Common myeloid progenitor, CD34-positive (primary cell): ENCODE results near the gene NTRK3.
"Not testable (repeated sequence)": the region's sequence is repeated elsewhere in the genome, so short reads cannot be mapped to it uniquely, and the experiment has no call there.

Experiments used
- CTCF ChIA-PET: fragments of 350-600 bp; sonication (Branson Sonifier 250); formaldehyde crosslinking; loops from one replicate; lab custom pipeline; 2021; ENCODE audit warnings: antibody characterized with exemption; lab: Charles Lee
- POLR2A ChIA-PET: fragments of 350-600 bp; sonication (Branson Sonifier 250); formaldehyde crosslinking; loops from one replicate; lab custom pipeline; 2021; ENCODE audit warnings: antibody characterized with exemption; lab: Charles Lee
- DNase-seq, 3 donors: peaks; one replicate each; pipeline versions ENCODE4 v3.0.0 to v3.0.0-alpha.2; 2013
- H3K27ac ChIP-seq, 2 experiments: 1 replicate in 1 of 2; 2 replicates in 1 of 2; pipeline ENCODE4 v1.7.0; 2013; ENCODE audit warnings: inconsistent platforms in 2 of 2, low read length in 2 of 2, mild to moderate bottlenecking in 2 of 2, low read depth in 1 of 2, moderate library complexity in 1 of 2; ENCODE audit not compliant: severe bottlenecking in 2 of 2, insufficient read depth in 1 of 2, poor library complexity in 1 of 2
- H3K27me3 ChIP-seq, 5 experiments: replicated peaks in 2 of 5; 1 replicate in 3 of 5; 2 replicates in 2 of 5; pipeline versions ENCODE4 v1.6.1 to v1.7.0; 2013; ENCODE audit warnings: low read length in 4 of 5, mild to moderate bottlenecking in 2 of 5, moderate library complexity in 2 of 5, inconsistent platforms in 1 of 5; ENCODE audit not compliant: insufficient read depth in 5 of 5, control insufficient read depth in 4 of 5
- H3K36me3 ChIP-seq, 4 experiments: 1 replicate in 2 of 4; 2 replicates in 2 of 4; pipeline versions ENCODE4 v1.6.1 to v1.7.0; 2013; ENCODE audit warnings: low read length in 3 of 4, control low read depth in 1 of 4, mild to moderate bottlenecking in 1 of 4; ENCODE audit not compliant: control insufficient read depth in 4 of 4, insufficient read depth in 4 of 4
- H3K4me1 ChIP-seq, 4 experiments: 1 replicate in 3 of 4; 2 replicates in 1 of 4; pipeline versions ENCODE4 v1.6.1 to v1.7.1; 2013; ENCODE audit warnings: low read length in 3 of 4, mild to moderate bottlenecking in 3 of 4, control low read depth in 1 of 4, inconsistent platforms in 1 of 4, moderate library complexity in 1 of 4; ENCODE audit not compliant: control insufficient read depth in 4 of 4, insufficient read depth in 4 of 4; ENCODE audit errors: control extremely low read depth in 1 of 4
- H3K4me3 ChIP-seq, 7 experiments: 1 replicate in 4 of 7; 2 replicates in 3 of 7; pipeline versions ENCODE4 v1.5.1 to v1.7.0; 2013; ENCODE audit warnings: mild to moderate bottlenecking in 7 of 7, low read length in 6 of 7, moderate library complexity in 6 of 7, inconsistent platforms in 2 of 7, low read depth in 2 of 7, control low read depth in 1 of 7; ENCODE audit not compliant: insufficient read depth in 4 of 7, control insufficient read depth in 1 of 7; ENCODE audit errors: extremely low read depth in 1 of 7
- H3K9me3 ChIP-seq, 5 experiments: 1 replicate in 4 of 5; 2 replicates in 1 of 5; pipeline versions ENCODE4 v1.6.1 to v1.7.1; 2013; ENCODE audit warnings: low read length in 4 of 5, mild to moderate bottlenecking in 2 of 5, inconsistent platforms in 1 of 5, low read depth in 1 of 5, moderate library complexity in 1 of 5; ENCODE audit not compliant: control insufficient read depth in 4 of 5, insufficient read depth in 2 of 5; ENCODE audit errors: control extremely low read depth in 1 of 5
- WGBS: methylation state at CpG from one replicate; pipeline ENCODE4 v1.1.5; 2013; ENCODE audit not compliant: insufficient coverage; 5-methylcytosine and 5-hydroxymethylcytosine counted together

NTRK3 gene

DNA sequence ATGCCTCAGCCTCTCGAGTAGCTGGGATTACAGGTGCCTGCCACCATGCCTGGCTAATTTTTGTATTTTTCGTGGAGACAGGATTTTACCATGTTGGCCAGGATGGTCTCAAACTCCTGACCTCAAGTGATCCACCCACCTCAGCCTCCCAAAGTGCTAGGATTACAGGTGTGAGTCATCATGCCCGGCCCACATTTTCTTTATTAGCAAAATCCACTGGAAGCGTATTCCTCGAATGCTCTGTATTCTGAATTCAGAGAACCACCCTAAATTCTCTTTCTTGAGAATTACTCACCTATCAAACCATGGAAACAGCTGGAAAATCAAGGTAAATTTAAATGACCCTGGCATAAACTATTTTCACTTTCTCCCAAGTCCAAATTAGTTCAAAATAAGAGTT, 223.1 kb downstream of the NTRK3 start:
- H3K4me3 ChIP-seq, H3K9me3 ChIP-seq, H3K27ac ChIP-seq, CTCF ChIA-PET, H3K27me3 ChIP-seq, DNase-seq, POLR2A ChIA-PET, H3K36me3 ChIP-seq: not testable (repeated sequence)
- H3K4me1 ChIP-seq, result peaks cover 0 to 18% (median 7%) of the 10 kb centered on the region in 4 experiments
- 98% methylated on average over 5 of the region's 5 CpGs for WGBS

DNA sequence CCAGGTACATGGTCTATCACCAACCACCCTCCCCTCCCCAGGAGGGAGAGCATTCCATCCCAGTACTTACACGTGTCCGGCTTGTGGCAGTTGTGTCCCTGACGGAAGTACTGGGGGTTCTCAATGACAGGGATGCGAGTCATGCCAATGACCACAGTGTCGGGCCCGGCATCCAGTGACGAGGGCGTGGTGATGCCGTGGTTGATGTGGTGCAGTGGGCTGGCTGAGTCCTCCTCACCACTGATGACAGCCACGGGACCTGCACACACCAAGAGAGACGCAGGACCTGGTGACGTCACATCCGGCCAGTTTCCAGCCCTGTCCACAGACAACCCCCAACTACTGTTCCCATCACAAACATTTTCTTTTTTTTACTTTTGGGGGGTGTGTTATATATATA, 223.8 kb downstream of the NTRK3 start:
- peaks cover 0 to 9% (median 0%) of the 10 kb centered on the region in 5 experiments for H3K27me3 ChIP-seq
- CTCF ChIA-PET, result no interaction called here
- H3K4me3 ChIP-seq, result no peak overlapping the region
- DNase-seq, result no peak
- H3K36me3 ChIP-seq, result no peaks in the 10 kb centered on the region
- no peaks in the 10 kb centered on the region for H3K9me3 ChIP-seq
- POLR2A ChIA-PET, result no interaction called here
- peaks cover 0 to 16% (median 7%) of the 10 kb centered on the region in 4 experiments for H3K4me1 ChIP-seq
- no peak overlapping the region for H3K27ac ChIP-seq
- 93% methylated on average over 9 of the region's 13 CpGs for WGBS

DNA sequence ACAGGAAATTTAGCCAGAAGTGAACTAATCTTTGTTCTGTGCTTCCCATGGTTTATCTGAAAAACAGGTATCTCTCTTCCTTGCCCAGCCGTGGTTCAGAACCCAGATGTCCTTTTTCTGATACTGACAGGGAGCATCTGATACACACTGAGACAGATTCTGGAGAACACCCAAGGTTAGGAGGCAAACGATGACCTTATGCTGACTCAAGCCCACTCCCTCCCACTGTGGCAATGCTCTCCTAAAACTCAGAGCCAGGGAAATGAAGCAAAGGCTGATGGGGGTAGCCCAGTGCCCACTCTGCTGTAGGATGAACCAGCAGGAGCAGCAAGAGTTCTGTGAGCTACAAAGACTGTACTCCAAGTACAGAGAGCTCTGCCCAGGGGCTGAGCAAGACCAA, 225.1 kb downstream of the NTRK3 start:
- 73% methylated on average over 2 of the region's 2 CpGs for WGBS
- Histone ChIP-seq H3K9me3 (no peaks in the 10 kb centered on the region), H3K36me3 (no peaks in the 10 kb centered on the region), H3K27me3 (peaks cover 0 to 9% (median 0%) of the 10 kb centered on the region in 5 experiments), H3K4me3 (no peak overlapping the region), H3K4me1 (peaks cover 0 to 3% (median 1%) of the 10 kb centered on the region in 4 experiments), H3K27ac (no peak overlapping the region)
- no peak for DNase-seq
- ChIA-PET POLR2A (no interaction called here), CTCF (no interaction called here)

DNA sequence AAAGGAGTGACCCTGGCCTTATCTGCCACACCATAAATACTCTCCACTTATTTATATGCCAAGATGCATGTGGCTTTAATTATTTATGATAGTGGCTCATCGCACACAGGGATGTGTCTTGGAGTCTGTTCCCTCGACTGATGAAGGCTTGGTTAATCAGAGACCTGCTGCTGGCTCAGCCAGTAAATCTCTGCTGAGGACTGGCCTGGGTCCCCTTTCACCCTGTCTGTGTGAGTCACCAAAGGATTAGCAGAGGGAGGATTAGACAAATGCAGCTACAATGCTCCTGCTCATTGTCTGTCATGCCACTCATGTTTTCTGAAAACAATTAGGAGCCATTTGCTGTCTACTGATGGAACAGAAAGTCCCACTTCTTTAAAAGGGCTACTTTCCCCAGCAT, 226.8 kb downstream of the NTRK3 start:
- ChIA-PET POLR2A (no interaction called here), CTCF (no interaction called here)
- H3K9me3 ChIP-seq, result no peaks in the 10 kb centered on the region
- WGBS, result 95% methylated on average over 2 of the region's 2 CpGs
- no peaks in the 10 kb centered on the region for H3K36me3 ChIP-seq
- H3K27me3 ChIP-seq, result peaks cover 0 to 9% (median 0%) of the 10 kb centered on the region in 5 experiments
- no peak overlapping the region for H3K4me3 ChIP-seq
- no peaks in the 10 kb centered on the region for H3K4me1 ChIP-seq
- no peak overlapping the region for H3K27ac ChIP-seq
- no peak for DNase-seq

DNA sequence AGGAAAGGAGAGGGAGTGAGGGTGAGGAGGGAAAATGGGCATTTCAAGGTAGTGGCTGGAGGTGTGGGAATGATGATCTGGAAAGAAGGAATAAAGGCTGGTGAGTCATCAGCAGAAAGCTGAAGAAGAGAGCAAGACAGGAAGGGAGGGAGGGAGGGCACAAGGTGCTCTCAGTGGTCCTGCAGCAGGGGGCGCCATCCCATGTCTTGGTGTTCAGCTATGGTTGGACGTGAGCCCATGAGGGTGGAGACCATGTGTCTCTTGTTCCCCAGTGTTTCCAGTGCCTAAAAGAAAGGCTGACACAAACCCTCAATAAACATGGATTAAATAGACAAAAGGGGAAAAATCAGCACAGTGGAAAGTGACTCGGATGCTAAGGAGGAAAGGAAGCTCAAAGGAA, 228.5 kb downstream of the NTRK3 start:
- H3K27me3 ChIP-seq, result peaks cover 0 to 17% (median 0%) of the 10 kb centered on the region in 5 experiments
- H3K4me3 ChIP-seq, result no peak overlapping the region
- no peaks in the 10 kb centered on the region for H3K9me3 ChIP-seq
- H3K27ac ChIP-seq, result no peak overlapping the region
- no peaks in the 10 kb centered on the region for H3K36me3 ChIP-seq
- DNase-seq, result no peak
- H3K4me1 ChIP-seq, result no peaks in the 10 kb centered on the region
- 93% methylated on average over 3 of the region's 3 CpGs for WGBS
- ChIA-PET POLR2A (no interaction called here), CTCF (no interaction called here)

DNA sequence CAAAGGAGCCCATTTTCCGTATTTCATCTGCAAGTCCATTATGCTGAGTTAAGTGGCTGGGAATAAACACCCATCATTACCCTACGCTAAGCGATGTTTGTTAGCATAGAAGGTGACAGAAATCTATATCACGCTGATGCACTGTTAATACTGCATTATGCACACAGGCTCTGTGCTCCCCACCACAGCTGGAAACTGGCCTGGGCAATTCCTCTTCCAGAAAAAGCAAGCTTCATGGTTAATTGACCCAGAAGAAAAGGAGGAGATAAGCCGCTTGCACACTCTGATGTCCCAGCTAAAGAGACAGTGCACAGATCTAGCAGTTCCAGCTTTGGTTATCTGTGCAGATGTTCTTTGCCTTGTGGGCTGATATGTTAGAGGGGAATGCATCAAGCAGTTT, 232.6 kb downstream of the NTRK3 start:
- H3K4me3 ChIP-seq, result no peak overlapping the region
- CTCF ChIA-PET, result no interaction called here
- peaks cover 0 to 13% (median 0%) of the 10 kb centered on the region in 5 experiments for H3K27me3 ChIP-seq
- H3K36me3 ChIP-seq, result no peaks in the 10 kb centered on the region
- H3K4me1 ChIP-seq, result no peaks in the 10 kb centered on the region
- no peaks in the 10 kb centered on the region for H3K9me3 ChIP-seq
- WGBS, result 97% methylated on average over 4 of the region's 5 CpGs
- no peak for DNase-seq
- no peak overlapping the region for H3K27ac ChIP-seq
- POLR2A ChIA-PET, result no interaction called here

DNA sequence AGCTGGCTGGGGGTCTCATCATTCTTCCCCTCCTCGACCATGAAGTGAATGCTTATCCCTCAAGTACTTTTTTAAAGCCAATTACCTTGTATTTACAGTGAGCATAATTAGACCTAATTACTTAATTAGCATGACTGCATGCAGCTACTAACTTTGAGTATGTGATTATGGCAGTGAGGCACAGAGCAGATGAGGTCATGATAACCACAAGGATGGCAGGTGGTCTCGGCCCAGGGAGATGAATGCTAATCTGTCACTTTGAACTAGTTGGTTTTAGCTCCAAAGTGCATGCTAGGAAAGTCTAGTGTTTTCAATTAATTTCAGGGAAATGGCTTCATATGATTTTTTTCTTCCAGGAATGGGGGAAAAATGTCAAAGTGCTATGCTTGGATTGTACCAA, 233.8 kb downstream of the NTRK3 start:
- ChIA-PET POLR2A (no interaction called here), CTCF (no interaction called here)
- Histone ChIP-seq H3K27me3 (peaks cover 0 to 13% (median 0%) of the 10 kb centered on the region in 5 experiments), H3K9me3 (no peaks in the 10 kb centered on the region), H3K4me1 (no peaks in the 10 kb centered on the region), H3K4me3 (no peak overlapping the region), H3K36me3 (no peaks in the 10 kb centered on the region), H3K27ac (no peak overlapping the region)
- DNase-seq, result no peak
- WGBS, result 100% methylated on average over 2 of the region's 2 CpGs
